ENCODE measurements around the gene GPNMB.
"Not testable (repeated sequence)": the region's sequence is repeated elsewhere in the genome, so short reads cannot be mapped to it uniquely, and the experiment has no call there.

GPNMB gene

DNA sequence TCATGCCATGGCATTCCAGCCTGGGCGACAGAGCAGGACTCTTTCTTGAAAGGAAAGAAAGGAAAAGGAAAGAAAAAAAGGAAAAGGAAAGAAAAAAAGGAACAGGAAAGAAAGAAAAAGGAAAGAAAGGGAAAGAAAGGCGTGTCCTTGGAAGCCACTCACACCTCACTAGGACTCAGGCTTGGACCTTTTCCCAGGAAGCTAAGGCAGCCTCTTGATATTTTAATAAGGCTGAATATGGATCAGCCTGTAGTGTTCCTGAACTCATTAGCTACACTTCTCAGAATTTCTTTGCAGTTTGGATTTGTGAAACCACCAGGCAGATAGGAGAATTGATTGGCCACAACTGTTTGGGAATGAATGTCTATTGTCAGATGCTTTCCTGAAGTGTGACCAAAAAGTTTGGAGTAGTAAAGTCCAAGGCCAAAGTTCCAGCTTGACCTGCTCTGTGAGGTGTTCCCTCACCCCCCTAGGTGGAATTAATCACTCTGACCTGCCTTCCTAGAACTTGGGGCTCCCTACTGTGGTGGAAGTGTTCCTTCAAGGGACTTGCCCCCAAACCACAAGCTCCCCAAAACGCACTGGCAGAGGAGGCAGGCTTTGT, 45.5 kb downstream of the GPNMB start:
- Mint-ChIP-seq H3K4me1 (peaks cover 26% of the 10 kb centered on the region), H3K27me3 (peaks cover 4% of the 10 kb centered on the region), H3K9me3 (no peaks in the 10 kb centered on the region), H3K27ac (no peak overlapping the region), H3K36me3 (no peaks in the 10 kb centered on the region), H3K4me3 (no peak overlapping the region)
- no peak for DNase-seq
- CTCF ChIA-PET, result interaction anchor here (1.8 to 2.1 kb wide), 2 partner anchors 12 to 19 kb away, joined by 4 to 7 read pairs; no protein-coding TSS in a partner anchor

DNA sequence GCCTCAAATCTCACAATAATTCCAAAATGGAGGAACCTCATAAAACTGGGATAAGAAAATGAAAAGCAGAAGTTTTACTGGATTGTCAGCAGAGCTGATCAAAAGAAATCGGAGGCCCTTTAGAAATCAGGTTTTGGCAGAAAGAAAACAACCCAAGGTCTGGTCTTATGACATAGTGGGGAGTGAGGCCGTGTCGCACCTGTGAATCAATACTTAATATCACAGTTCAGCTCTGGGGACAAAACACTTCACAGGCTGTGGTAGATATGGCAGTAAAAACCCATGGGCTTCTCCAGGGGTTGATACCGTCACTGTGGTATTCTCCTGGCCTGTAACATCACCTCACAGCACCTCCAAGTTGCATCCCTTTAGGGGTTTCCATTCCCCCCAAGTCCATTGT, 46.0 kb downstream of the GPNMB start:
- Mint-ChIP-seq H3K27ac (no peak overlapping the region), H3K27me3 (peaks cover 4% of the 10 kb centered on the region), H3K4me1 (peaks cover 23% of the 10 kb centered on the region), H3K36me3 (no peaks in the 10 kb centered on the region), H3K4me3 (no peak overlapping the region), H3K9me3 (no peaks in the 10 kb centered on the region)
- no peak for DNase-seq
- CTCF ChIA-PET, result interaction anchor here (1.8 kb wide), 1 partner anchor 12 kb away, joined by 4 read pairs; no protein-coding TSS in a partner anchor

DNA sequence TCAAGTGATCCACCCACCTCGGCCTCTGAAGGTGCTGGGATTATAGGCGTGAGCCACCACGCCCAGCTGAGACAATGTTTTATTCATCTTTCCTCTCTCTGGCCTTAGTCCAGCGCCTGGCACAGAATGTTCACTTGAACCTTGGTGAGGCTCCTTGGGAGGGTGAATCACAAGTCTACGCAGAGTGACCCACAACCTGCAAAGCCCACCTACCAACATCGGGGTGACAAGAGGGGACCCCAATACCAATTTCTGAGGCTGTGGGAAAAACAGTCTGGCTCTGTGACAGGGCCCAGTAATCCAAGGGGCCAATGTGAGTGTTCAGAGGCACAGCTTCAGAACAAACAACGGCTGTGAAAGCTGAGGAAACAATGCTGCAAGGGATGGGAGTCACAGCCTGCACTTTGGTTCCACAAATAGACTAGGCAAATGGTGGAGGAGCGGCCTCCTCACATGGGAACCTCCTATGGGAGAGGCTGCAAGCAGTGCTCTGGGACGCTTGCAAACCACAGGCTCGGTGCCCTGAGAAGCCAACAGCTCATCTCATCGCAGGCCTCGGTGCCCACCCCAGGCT, 47.0 kb downstream of the GPNMB start:
- no peak for DNase-seq
- Mint-ChIP-seq H3K27me3 (peaks cover 4% of the 10 kb centered on the region), H3K9me3 (peaks cover 2% of the 10 kb centered on the region), H3K4me3 (no peak overlapping the region), H3K27ac (no peak overlapping the region), H3K36me3 (no peaks in the 10 kb centered on the region), H3K4me1 (peaks cover 20% of the 10 kb centered on the region)
- CTCF ChIA-PET, result interaction anchor here (1.2 to 2.2 kb wide), 3 partner anchors 13 to 57 kb away, joined by 3 to 12 read pairs (median 4); no protein-coding TSS in a partner anchor

DNA sequence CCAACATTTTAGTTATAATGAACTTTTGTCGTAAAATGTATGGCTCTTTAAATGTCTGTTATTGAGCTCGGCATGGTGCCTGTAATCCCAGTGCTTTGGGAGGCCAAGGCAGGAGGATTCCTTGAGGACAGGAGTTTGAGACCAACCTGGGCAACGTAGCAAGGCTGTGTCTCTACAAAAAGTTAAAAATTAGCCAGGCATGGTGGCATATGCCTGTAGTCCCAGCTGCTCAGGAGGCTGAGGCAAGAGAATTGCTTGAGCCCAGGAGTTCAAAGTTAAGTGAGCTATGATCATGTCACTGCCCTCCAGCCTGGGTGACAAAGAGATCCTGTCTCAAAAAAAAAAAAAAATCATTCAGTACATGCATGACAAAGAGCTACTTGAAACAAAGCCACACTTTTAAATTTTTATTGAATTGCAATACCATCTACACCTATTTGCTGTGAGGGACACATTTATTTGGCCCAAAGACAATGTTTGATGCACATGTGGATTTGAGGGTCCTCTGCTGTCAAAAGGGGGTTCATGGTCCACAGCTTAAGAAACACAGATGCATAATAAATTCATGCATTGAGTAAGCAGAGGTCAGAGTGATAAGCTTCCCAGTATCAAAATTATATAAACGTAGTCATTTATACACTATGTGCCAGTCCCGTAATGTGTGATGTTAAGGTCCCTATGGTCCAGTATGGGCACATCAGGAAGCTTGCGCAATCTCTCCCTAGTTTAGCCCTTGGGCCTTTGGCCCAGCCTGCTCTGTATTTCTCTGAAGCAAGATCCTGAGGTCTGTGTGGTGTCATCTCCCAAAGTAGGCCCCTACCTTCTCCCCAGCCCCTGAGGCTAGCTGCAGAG, 48.2 kb downstream of the GPNMB start:
- H3K4me3 Mint-ChIP-seq, result no peak overlapping the region
- no peak overlapping the region for H3K27ac Mint-ChIP-seq
- H3K27me3 Mint-ChIP-seq, result peaks cover 4% of the 10 kb centered on the region
- H3K4me1 Mint-ChIP-seq, result peaks cover 24% of the 10 kb centered on the region
- DNase-seq, result no peak
- H3K36me3 Mint-ChIP-seq, result peaks cover 2% of the 10 kb centered on the region
- peaks cover 5% of the 10 kb centered on the region for H3K9me3 Mint-ChIP-seq
- CTCF ChIA-PET, result interaction anchor here (0.8 to 2.2 kb wide), 5 partner anchors 21 to 417 kb away, joined by 3 to 12 read pairs (median 3); no protein-coding TSS in a partner anchor

DNA sequence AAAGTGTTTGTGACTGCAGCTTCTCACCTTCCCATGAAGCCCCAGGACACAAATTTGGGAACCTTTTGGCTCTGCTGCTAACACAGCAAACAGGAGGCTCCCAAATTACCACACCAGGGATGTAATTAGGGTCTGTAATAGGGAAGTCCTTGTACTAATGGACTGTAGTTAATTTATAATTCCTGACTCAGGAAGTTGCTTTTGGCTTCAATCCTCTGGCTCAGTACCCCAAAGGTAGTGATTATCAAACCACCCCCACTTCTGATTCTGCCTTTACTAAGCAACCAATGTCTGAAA, 48.8 kb downstream of the GPNMB start:
- no peak for DNase-seq
- peaks cover 24% of the 10 kb centered on the region for H3K4me1 Mint-ChIP-seq
- H3K9me3 Mint-ChIP-seq, result peaks cover 5% of the 10 kb centered on the region
- no peak overlapping the region for H3K4me3 Mint-ChIP-seq
- H3K27ac Mint-ChIP-seq, result no peak overlapping the region
- CTCF ChIA-PET, result interaction anchor here (0.9 to 2.2 kb wide), 2 partner anchors 22 to 62 kb away, joined by 3 to 12 read pairs; no protein-coding TSS in a partner anchor
- H3K27me3 Mint-ChIP-seq, result peaks cover 4% of the 10 kb centered on the region
- peaks cover 2% of the 10 kb centered on the region for H3K36me3 Mint-ChIP-seq

DNA sequence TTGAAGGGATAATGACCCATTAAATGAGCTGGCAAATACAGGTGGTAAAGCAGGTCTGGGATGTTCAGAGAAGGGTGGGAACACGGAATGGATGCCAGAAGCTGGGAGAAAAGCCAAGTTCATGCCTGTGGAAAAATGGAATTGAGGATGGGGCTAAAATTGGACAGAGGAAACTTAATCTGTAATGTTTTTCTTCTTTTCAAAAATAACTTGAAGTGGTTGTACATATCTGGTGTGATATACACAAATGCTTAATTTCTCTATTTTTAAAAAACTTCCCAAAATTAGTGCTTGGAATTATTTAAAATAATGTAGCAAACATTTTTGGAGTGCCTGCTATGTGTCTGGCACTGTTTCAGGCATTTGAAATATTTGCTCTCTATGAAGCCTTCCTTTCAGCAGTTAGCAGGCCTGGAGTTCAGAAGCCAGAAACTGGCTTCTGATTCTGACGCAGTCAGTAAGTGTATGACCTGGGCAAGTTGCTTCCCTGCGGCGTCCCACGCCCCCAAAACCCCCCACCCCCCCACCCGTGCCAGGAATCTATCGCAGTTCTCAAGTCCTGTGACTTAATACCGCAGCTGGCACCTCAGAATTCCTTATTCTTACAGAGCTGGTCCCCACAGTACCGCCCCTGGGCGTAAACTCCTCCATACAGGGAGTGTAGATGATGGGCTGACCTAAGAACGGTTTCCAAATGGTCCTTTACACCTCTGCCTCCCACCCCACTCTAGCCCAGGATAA, 51.7 kb downstream of the GPNMB start:
- Mint-ChIP-seq H3K4me1 (peaks cover 38% of the 10 kb centered on the region), H3K27me3 (no peaks in the 10 kb centered on the region), H3K36me3 (peaks cover 21% of the 10 kb centered on the region), H3K27ac (peak overlapping the region; percentile 96), H3K9me3 (peaks cover 5% of the 10 kb centered on the region), H3K4me3 (peak overlapping the region; percentile 95)
- CTCF ChIA-PET, result interaction anchor here (1.3 kb wide), 2 partner anchors 22 to 32 kb away, joined by 3 to 6 read pairs; no protein-coding TSS in a partner anchor
- no peak for DNase-seq

DNA sequence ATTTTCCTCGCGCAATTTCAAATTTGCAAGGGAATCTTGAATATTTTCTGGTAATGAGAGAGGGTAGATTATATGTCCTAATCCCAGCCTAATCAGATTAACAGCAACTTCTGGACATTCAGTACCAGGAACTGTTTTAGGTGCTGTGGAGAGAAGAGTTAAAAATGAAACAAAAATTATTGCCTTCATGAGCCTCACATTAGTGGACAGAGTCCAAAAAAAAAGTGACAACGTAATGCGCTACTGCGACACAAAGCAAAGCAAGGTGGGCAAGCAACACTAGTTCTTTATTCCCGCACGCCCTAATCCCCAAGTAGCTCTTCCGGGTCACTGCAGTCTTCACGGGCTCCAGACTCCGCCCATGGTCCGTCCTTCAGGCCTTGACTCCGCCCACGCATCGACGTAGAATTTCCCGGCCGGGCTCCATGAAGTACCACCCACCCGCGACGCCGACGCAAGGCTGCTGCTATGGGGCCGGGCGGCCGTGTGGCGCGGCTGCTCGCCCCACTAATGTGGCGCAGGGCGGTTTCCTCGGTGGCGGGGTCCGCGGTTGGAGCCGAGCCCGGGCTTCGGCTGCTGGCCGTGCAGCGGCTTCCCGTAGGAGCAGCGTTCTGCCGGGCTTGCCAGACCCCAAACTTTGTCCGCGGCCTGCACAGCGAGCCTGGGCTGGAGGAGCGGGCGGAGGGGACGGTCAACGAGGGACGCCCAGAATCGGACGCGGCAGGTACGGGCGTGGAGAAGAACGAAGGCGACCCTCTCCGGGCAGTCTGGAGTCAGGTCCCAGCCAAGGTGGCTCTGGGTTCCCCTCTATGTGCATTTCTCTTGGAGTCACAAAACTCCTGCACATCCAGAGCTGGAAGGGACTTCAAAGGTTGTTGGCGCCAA, 52.6 kb downstream of the GPNMB start, which contains the start of gene MALSU1:
MALSU1 (plus strand) TSS at position 455 of the 885 bp plus-strand sequence; CDS start at position 469, 14 bp downstream.
- peak; percentile 98 for DNase-seq
- CTCF ChIA-PET, result interaction anchor here (1.1 to 3.5 kb wide), 3 partner anchors 21 to 26 kb away, joined by 3 to 13 read pairs (median 4); no protein-coding TSS in a partner anchor
- H3K36me3 Mint-ChIP-seq, result peaks cover 22% of the 10 kb centered on the region
- H3K27me3 Mint-ChIP-seq, result no peaks in the 10 kb centered on the region
- H3K4me1 Mint-ChIP-seq, result peaks cover 40% of the 10 kb centered on the region
- H3K4me3 Mint-ChIP-seq, result peak within 1 kb of the TSS; percentile 95
- H3K9me3 Mint-ChIP-seq, result peaks cover 5% of the 10 kb centered on the region
- H3K27ac Mint-ChIP-seq, result peak within 1 kb of the TSS; percentile 96

DNA sequence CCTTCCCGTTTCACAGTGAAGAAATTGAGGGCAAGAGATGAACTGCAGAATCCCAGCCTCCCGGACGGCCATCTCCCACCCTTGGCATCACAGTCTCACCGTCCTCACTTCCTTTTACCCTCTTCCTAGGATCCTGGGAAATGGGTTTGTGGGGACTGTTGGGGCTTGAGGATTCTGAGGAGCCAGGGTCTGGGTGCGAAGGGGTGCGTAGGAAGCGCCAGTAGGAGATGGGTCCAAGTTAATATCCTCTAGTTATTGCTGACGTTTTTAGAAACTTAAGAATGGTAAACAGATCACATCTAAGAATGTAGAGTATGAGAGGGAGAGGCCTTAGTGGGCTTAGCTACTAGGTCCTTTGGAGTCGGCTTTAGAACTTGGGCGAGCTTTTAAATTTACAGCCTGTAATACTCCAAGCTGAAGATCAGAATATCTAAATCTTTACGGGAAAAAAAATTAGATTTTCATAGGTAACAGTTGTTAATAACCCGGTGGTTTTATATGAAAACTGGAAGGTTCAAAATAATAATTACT, 53.3 kb downstream of the GPNMB start:
- Mint-ChIP-seq H3K36me3 (peaks cover 27% of the 10 kb centered on the region), H3K4me3 (peak overlapping the region; percentile 95), H3K27me3 (no peaks in the 10 kb centered on the region), H3K27ac (peak overlapping the region; percentile 96), H3K4me1 (peaks cover 47% of the 10 kb centered on the region), H3K9me3 (peaks cover 5% of the 10 kb centered on the region)
- DNase-seq, result no peak
- CTCF ChIA-PET, result interaction anchor here (0.9 to 3.5 kb wide), 5 partner anchors 22 to 162 kb away, joined by 3 to 13 read pairs (median 3); no protein-coding TSS in a partner anchor

DNA sequence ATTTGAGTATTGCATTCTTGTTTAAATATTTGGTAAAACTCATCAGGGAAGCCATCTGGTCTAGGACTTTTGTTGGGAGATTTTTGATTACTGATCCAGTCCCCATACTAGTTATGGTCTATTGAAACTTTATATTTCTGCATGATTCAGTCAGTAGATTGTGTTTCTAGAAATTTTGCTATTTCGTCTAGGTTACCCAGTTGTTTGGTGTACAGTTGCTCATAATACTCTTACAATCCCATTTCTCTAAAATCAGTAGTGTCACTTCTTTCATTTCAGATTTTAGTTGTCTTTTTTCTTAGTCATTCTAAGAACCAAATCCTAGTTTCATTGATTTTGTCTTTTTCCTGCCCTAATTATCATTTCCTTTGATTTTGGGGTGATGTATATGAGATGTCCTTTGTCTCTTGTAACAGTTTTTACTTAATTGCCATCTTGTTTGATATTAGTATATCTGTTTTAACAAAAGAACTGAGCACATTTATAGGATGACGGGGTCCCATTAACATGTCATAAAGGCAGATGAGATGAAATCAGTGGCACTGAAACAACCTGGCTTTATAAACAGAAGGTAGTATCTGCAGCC, 60.5 kb downstream of the GPNMB start:
- no peak overlapping the region for H3K27ac Mint-ChIP-seq
- H3K9me3 Mint-ChIP-seq, result no peaks in the 10 kb centered on the region
- CTCF ChIA-PET, result no interaction called here
- H3K27me3 Mint-ChIP-seq, result no peaks in the 10 kb centered on the region
- DNase-seq, result no peak
- H3K4me3 Mint-ChIP-seq, result no peak overlapping the region
- peaks cover 33% of the 10 kb centered on the region for H3K4me1 Mint-ChIP-seq
- peaks cover 58% of the 10 kb centered on the region for H3K36me3 Mint-ChIP-seq

DNA sequence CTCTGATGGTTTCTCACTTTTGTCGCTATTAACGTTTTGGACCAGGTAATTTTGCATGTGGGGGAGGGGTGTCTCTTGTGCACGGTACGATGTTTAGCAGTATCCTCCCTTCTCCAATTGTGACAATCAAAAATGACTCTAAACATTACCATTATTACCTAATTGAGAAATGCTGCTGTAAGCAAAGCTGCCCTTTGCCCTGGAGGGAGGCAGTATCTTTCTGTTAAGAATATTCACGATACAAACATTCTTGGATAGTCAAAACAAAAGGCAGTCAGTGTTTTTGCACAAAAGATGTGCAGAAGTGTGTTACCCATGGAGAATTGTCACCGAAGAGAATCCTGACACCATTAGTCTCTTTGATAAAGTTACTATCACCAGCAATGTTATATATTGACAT, 62.2 kb downstream of the GPNMB start:
- Mint-ChIP-seq H3K27me3 (no peaks in the 10 kb centered on the region), H3K36me3 (peaks cover 52% of the 10 kb centered on the region), H3K9me3 (no peaks in the 10 kb centered on the region), H3K27ac (no peak overlapping the region), H3K4me1 (peaks cover 24% of the 10 kb centered on the region), H3K4me3 (no peak overlapping the region)
- no peak for DNase-seq
- CTCF ChIA-PET, result interaction anchor here (1.1 kb wide), 1 partner anchor 29 kb away, joined by 3 read pairs; no protein-coding TSS in a partner anchor

DNA sequence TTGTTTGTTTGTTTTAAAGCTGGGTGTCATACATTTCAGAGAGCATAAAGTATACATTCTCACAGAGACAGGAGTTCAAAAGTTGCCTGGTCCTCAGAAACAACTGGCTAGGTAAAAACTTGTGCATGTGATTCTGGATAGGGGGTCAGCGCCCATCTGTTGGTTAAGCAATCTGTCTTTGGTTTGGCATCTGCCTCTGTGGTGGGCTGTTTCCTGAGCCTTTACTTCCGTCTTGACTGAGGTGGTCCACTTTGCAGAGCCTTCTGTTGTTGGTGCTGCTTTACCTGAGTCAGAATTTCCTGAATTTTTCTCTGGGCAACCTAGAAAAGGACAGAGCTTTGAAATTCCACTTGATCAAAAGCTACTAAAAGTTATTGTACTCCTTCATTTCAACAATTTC, 65.6 kb downstream of the GPNMB start:
- DNase-seq, H3K4me1 Mint-ChIP-seq, CTCF ChIA-PET, H3K4me3 Mint-ChIP-seq, H3K27me3 Mint-ChIP-seq, H3K27ac Mint-ChIP-seq, H3K9me3 Mint-ChIP-seq: not testable (repeated sequence)
- peaks cover 32% of the 10 kb centered on the region for H3K36me3 Mint-ChIP-seq

DNA sequence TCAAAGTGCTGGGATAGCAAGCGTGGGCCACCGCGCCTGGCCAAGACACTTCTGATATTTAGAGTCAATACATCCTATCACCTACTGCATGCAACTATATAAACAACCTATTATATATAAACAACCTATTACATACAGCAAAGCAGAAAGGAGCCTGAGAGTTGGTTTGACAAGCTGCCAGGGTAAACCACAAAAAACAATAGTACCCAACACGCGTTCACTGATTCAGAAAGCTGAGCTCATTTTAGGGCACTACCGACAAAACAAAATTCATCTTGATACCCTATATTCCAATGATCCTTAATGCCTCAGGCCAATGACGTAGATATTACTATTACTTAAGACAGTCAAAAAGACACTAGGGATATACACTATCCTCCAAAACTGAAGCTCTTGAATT, 68.8 kb downstream of the GPNMB start:
- Mint-ChIP-seq H3K9me3 (no peaks in the 10 kb centered on the region), H3K4me1 (no peaks in the 10 kb centered on the region), H3K27me3 (peaks cover 4% of the 10 kb centered on the region), H3K4me3 (no peak overlapping the region), H3K27ac (no peak overlapping the region), H3K36me3 (peaks cover 16% of the 10 kb centered on the region)
- DNase-seq, result no peak
- CTCF ChIA-PET, result interaction anchor here (0.8 kb wide), 1 partner anchor 131 kb away, joined by 4 read pairs; no protein-coding TSS in a partner anchor
